ENCODE results near the gene DDX42. TPM values are rescaled to one million over a fixed set of nuclear protein-coding genes. Genes with fewer than 3 reads are reported as not detected.
"Not testable (repeated sequence)": the region's sequence is repeated elsewhere in the genome, so short reads cannot be mapped to it uniquely, and the experiment has no call there.

Gene DDX42
- total RNA-seq, 1 donor from 2014 or later: 83.1 TPM

GRCh38 chr17:63780507-63780906 is 6.5 kb downstream of the DDX42 start:
- DNase-seq (ENCODE audit: low read depth, low spot score): no peak

GRCh38 chr17:63780928-63781327 is 7.0 kb downstream of the DDX42 start:
- no peak for DNase-seq (ENCODE audit: low read depth, low spot score)

GRCh38 chr17:63783522-63783921 is 9.6 kb downstream of the DDX42 start:
- DNase-seq (ENCODE audit: low read depth, low spot score): no peak

DNA sequence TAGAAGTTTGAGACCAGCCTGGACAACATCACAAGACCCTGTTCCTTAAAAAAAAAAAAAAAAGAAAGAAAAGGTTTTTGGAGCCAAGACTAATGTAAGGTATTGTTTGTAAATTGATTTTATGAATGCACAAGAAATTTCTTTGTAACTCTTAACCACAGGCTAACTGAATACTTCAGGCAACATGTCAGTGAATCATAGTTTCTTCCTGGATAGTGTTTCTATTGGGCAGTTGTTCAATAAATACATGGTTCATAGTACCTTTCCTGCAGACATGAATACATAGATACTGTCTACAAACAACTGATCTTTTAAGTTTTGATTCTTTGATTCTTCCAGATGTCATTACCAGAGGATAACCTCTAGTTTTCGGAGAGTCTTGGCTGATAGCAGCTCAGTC is 11.6 kb downstream of the DDX42 start:
- no peak for DNase-seq (ENCODE audit: low read depth, low spot score)

DNA sequence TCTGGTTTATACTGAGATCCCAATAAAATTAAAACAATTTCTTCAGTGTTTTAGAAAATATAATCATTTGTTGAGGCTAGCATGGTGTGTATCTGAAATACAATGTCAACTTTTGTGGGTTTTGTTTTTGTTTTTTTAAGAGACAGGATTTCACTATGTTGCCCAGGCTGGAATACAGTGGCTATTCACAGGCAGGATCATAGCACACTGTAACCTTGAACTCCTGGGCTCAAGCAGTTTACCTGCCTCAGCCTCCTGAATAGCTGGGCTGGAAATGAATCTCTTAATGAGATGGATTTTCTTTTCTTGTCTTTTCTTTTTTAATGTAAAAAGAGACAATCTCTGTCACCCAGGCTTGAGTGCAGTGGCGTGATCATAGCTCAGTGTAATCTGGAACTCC is 12.1 kb downstream of the DDX42 start:
- DNase-seq (ENCODE audit: low read depth, low spot score): no peak

- no peak for DNase-seq (ENCODE audit: low read depth, low spot score)
Measured at GRCh38 chr17:63786971-63787711, 13.2 kb downstream of the DDX42 start.

- no peak for DNase-seq (ENCODE audit: low read depth, low spot score)
Measured at GRCh38 chr17:63790057-63790456, 16.1 kb downstream of the DDX42 start.

DNA sequence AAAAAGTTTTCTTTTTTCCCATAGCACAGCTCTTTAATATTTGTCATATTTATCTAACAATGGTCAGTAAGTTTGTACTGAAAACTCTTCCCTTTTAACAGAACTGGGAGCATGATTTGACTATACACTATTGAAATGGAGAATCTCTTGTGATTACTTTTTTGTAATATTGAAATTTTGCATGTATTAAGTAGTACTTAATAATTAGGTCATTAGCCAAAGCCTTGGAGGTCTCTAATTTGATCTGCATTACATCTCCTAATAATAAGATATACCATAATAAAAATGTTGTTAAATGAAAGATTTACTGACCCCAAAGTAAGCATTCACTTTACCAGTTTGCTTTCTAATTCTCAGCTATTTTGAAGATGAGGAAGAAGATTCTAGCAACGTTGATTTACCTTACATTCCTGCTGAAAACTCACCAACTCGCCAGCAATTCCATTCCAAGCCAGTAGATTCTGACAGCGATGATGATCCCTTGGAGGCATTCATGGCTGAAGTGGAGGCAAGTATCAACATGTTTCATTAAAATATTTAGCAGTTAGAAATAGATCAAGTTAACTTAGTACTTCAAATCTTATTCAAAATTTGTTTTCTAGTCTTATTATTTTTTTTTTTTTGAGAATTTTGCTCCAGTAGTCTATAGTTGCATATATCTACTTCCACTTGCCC is 18.2 kb downstream of the DDX42 start:
- DNase-seq (ENCODE audit: low read depth, low spot score): no peak

DNA sequence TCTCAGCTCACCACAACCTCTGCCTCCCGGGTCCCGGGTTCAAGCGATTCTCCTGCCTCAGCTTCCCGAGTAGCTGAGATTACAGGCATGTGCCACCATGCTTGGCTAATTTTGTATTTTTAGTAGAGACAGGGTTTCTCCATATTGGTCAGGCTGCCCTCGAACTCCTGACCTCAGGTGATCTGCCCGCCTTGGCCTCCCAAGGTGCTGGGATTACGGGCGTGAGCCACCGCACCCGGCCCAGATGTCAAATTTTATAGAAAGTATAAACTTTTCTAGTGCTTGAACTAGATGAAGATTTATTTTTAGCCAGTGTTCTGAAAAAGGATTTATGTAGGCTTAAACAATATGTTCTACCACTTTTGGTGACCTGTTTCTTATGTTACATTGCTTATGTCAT is 22.4 kb downstream of the DDX42 start:
- DNase-seq (ENCODE audit: low read depth, low spot score): not testable (repeated sequence)

GRCh38 chr17:63798572-63799106 is 24.7 kb downstream of the DDX42 start:
- DNase-seq (ENCODE audit: low read depth, low spot score): no peak

DNA sequence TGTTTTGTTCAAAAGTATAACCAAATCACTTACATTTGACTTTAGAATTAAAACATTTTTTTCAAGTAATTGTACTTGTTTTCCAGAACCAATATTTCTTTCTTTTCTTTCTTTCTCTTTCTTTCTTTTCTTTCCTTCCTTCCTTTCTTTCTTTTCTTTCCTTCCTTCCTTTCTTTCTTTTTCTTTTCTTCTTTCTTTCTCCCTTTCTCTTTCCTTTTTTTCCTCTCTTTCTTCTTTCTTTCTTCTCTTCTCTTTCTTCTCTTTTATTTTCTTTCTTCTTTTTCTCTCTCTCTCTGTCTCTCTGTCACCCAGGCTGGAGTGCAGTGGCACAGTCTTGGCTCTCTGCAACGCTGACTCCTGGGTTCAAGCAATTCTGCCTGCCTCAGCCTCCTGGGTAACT is 26.8 kb downstream of the DDX42 start:
- DNase-seq (ENCODE audit: low read depth, low spot score): no peak

DNA sequence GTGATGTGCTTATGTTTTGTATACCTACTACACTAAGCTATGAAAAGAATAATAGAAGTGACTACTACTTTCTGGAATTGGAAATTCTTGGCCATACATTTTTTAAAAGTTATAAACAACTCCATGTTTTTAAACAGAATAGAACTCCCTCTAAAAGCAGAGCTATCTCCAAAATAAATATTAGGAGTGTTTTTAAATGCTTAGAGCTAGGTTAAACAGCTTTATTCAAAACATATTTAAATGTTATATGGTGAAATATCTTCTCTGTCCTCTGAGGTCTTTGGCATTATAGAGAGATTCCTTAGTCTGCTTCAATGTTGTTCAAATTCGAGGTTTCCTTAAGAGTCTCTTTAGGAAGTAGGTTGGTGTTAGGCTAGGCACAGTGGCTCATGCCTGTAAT is 30.4 kb downstream of the DDX42 start:
- no peak for DNase-seq (ENCODE audit: low read depth, low spot score)

DNA sequence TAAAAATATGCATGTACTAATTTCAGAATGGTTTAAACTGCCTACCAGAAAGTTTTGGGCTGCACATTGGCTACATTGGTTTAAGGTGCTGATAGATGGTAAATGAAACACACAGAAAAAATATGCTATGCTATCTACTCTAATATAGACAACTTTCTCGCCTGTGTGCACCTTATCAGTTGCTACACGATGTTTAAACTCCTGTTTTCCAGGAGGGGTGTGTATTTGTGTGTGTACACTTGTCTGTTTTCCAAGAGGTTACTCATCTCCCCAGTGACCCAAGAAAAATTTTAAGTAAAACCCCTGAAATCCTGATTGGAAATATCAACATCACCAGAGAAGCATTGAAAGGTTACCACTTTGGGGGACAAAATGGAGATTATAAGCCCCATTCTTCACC is 31.6 kb downstream of the DDX42 start:
- no peak for DNase-seq (ENCODE audit: low read depth, low spot score)

DNA sequence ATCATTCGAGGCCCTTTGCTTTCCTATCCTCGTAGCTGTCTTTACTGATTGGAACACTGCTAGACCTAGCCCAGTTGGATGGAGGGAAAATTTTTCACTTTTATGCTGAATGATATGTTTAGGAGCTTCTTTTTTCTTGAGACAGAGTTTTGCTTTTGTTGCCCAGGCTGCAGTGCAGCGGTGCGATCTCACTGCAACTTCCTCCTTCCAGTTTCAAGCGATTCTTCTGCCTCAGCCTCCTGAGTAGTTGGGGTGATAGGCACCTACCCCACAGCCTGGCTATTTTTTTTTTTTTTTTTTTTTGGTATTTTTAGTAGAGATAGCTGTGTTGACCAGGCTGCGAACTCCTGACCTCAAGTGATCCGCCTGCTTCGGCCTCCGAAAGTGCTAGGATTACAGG is 36.0 kb downstream of the DDX42 start:
- DNase-seq (ENCODE audit: low read depth, low spot score): no peak

- DNase-seq (ENCODE audit: low read depth, low spot score): no peak
Measured at GRCh38 chr17:63816123-63816522, 42.2 kb downstream of the DDX42 start.

DNA sequence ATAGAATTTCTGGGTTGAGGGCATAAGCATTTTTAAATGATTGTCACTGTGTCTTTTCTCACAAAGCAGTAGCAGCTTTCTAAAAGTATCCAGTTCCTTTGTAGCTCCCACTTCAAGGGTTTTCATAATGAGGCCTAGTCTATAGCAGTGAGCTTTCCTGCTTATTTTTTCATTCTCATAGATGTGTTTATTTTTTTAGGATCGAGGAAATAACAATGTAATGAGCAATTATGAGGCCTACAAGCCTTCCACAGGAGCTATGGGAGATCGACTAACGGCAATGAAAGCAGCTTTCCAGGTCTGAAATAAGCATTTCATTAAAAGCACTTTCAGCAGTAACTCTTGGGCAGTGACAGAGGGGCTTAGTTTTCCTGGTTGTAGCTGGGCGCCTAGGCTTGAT is 42.7 kb downstream of the DDX42 start:
- no peak for DNase-seq (ENCODE audit: low read depth, low spot score)

DNA sequence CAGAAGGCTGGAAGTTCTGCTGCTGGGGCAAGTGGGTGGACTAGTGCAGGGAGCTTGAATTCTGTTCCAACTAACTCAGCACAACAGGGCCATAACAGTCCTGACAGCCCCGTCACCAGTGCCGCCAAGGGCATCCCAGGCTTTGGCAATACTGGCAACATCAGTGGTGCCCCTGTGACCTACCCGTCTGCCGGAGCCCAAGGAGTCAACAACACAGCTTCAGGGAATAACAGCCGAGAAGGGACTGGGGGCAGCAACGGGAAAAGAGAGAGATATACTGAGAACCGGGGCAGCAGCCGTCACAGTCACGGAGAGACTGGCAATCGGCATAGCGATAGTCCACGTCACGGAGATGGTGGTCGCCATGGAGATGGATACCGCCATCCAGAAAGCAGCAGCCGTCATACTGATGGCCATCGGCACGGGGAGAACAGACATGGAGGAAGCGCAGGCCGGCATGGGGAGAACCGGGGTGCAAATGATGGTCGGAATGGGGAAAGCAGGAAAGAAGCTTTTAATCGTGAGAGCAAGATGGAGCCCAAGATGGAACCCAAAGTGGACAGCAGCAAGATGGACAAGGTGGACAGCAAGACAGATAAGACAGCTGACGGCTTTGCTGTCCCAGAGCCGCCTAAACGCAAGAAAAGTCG is 43.9 kb downstream of the DDX42 start:
- DNase-seq (ENCODE audit: low read depth, low spot score): no peak

DNA sequence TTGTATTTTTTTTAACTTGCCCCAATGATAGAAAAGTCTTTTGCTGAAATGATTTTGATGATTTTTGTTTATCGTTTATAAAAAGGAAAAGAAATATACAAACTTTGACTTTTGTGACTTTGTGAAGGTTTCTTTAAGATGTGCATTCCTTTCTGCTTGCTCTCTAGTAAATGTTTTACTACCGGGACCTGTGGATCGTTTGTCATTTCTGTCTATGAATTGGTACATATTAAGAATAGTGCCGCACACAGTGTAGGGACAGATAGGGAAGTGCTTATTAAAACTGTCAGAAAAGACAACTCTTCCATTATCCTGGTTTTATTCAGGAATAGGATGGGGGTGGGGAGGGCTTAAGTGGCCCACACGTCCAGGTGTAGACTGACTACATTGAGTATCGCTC is 45.2 kb downstream of the DDX42 start:
- DNase-seq (ENCODE audit: low read depth, low spot score): no peak

DNA sequence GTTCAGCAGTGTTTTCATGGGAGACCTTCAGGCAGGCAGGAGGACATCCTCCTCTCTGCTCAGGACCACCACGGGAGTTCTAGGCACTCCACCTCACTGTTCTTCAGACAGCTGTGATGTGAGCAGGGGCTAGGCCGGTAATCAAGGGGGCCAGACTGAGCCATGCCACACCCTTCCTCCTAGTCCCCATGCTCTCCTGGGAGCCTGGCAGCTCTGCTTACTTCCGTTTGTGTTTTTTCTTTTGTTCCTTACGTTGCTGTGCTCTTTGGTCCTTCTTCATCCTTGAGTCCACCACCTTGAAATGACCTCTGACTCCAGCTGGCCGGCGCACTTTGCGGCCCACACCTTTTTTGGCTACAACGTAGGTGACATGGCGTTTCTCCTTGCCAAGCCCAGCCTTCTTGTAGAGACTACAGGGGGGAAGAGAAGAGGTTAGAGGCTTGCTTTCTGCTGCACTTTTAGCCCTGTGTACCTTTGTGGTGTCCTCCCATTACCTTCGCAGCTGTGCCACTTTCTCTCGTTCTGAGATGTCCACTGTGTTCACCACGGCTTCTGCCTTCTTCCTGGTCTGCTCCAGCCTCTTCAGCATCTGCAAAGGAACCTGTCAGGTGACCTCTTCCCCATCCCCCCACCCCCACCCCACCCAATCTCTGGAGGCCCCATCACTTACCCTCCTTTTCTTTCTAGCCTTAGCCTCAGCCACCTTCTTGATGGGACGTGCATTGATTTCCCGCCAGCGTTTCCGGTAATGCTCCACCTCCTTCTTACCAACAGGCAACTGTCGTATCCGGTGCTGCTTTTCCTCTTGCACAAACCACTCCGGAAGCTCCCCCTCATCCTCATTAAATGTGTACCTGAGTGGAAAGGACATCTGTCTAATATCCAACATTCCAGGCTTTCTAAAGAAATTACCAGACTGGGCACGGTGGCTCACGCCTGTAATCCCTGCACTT is 45.9 kb downstream of the DDX42 start:
- DNase-seq (ENCODE audit: low read depth, low spot score): no peak

DNA sequence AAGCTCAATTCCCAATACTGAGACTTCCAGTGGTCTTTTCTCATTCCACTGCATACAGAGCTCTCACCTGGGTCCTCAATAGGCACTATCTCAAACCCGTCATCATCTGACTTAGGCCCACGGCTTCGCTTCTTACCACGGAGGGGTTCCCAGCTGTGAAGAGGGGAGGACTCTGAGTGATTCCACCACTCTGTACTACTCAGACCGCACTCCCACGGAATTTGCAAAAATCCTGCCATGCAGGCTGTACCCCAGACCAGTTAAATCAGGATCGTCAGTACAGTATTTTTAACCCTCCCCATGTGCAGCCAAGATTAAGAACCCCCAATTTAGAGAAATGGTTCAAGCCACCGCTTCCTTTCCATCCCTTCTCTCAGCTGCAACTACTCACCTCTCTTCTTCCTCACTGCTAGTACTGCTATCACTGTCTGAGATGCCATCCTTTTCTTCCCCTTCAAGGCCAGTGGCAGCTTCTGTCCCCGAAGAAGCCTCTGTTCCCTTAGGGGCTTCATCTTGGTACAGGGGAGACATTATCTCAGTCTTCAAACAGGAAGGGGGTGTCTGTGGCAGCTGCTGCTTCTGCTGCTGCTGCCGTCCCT is 47.1 kb downstream of the DDX42 start:
- no peak for DNase-seq (ENCODE audit: low read depth, low spot score)

DNA sequence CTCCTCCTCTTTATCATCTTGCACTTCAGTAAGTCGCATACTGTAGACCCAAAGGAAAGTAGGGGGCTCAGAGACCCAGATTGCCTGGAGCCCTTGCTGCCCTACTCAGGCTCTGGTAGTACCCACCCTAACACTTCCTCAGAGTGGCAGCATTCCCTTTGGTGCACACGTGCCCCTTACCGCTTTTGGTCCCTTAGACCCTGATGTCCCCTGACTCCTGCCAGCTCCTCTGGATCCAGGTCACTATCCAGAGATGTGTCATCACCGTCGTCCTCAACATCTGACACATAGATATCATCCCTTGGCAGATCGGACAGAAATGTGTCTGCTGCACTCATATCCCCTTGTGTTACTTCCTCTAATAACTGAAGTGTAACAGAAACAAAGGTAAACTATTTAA is 47.8 kb downstream of the DDX42 start:
- DNase-seq (ENCODE audit: low read depth, low spot score): no peak

Data from pulmonary artery endothelial cell (primary cell).